HepG2 (cell line): ENCODE results near the gene KIF19. TPM values are rescaled to one million over a fixed set of nuclear protein-coding genes. Genes with fewer than 3 reads are reported as not detected.

Experiments
- ATAC-seq: fragments of 200-7000 bp; cut with Tn5 transposase; 3 replicates; pipeline ENCODE4 v1.9.1; 2020; ENCODE audit warnings: mild to moderate bottlenecking, moderate library complexity
- BruUV-seq: library from RNA; stranded (reverse); fragments of 400-500 nt; replicated peaks from 2 replicates; lab custom pipeline; 2021; lab: Mats Ljungman, UMichigan
- CTCF ChIA-PET: fragments of 300-600 bp; formaldehyde crosslinking; extraction: SDS; loops from one replicate; lab custom pipeline; 2021; ENCODE audit warnings: low total read pairs, inconsistent platforms, low intra/inter-chr PET ratio; lab: Yijun Ruan, JAX
- POLR2A ChIA-PET: fragments of 350-600 bp; sonication (Branson Sonifier 250); formaldehyde crosslinking; loops from one replicate; lab custom pipeline; 2020; ENCODE audit warnings: antibody characterized with exemption, inconsistent platforms; lab: Yijun Ruan, JAX
- DNase-seq: peaks from one replicate; pipeline ENCODE4 v3.0.0-alpha.2; 2015; ENCODE audit warnings: low spot score
- FAIRE-seq: peaks from 3 replicates; lab custom pipeline; 2011; peaks lifted over from hg19 to GRCh38; lab: Jason Lieb, UNC
- H2AFZ ChIP-seq: one replicate; pipeline ENCODE4 v1.6.1; 2011; ENCODE audit warnings: low read length, inconsistent platforms
- H3K27ac ChIP-seq: fragments of 300-600 bp; 3 replicates; pipeline ENCODE4 v1.8.0; 2011; ENCODE audit warnings: mixed run types, mild to moderate bottlenecking, mixed read lengths, low read length, inconsistent platforms; ENCODE audit not compliant: insufficient read depth; ENCODE audit errors: extremely low read length
- H3K27me3 ChIP-seq, 2 experiments: fragments of 200-600 bp in 1 of 2; 2 replicates in 1 of 2; 3 replicates in 1 of 2; pipeline versions ENCODE4 v1.6.0 to v1.8.0; 2011; ENCODE audit warnings: low read length in 2 of 2, mild to moderate bottlenecking in 2 of 2, moderate library complexity in 2 of 2, inconsistent platforms in 1 of 2; ENCODE audit not compliant: insufficient read depth in 2 of 2, control insufficient read depth in 1 of 2
- H3K36me3 ChIP-seq, 2 experiments: fragments of 200-600 bp in 1 of 2; replicated peaks in 1 of 2; 2 replicates in 1 of 2; 3 replicates in 1 of 2; pipeline versions ENCODE4 v1.5.1 to v1.8.0; 2011; ENCODE audit warnings: low read length in 2 of 2, inconsistent platforms in 1 of 2; ENCODE audit not compliant: insufficient read depth in 2 of 2, control insufficient read depth in 1 of 2
- H3K4me1 ChIP-seq: 2 replicates; pipeline ENCODE4 v1.5.1; 2012; ENCODE audit warnings: low read length, inconsistent platforms; ENCODE audit not compliant: insufficient read depth
- H3K4me2 ChIP-seq: 2 replicates; pipeline ENCODE4 v1.6.0; 2011; ENCODE audit warnings: low read depth, low read length, inconsistent platforms
- H3K4me3 ChIP-seq, 3 experiments: fragments of 200-600 bp in 1 of 3; sonication (generic), shearing (Covaris generic) in 1 of 3; replicated peaks in 1 of 3; 2 replicates each; pipeline ENCODE4 v1.5.1; 2011 to 2016; ENCODE audit warnings: low read length in 3 of 3, inconsistent platforms in 2 of 3, low read depth in 2 of 3, mild to moderate bottlenecking in 2 of 3, control low read depth in 1 of 3, mixed read lengths in 1 of 3; ENCODE audit not compliant: insufficient read depth in 1 of 3
- H3K79me2 ChIP-seq: one replicate; pipeline ENCODE4 v1.6.1; 2011; ENCODE audit warnings: low read length, inconsistent platforms; ENCODE audit not compliant: insufficient read depth
- H3K9ac ChIP-seq: 2 replicates; pipeline ENCODE4 v1.6.0; 2011; ENCODE audit warnings: mild to moderate bottlenecking, low read depth, low read length, inconsistent platforms; ENCODE audit not compliant: insufficient read depth
- H3K9me3 ChIP-seq: 2 replicates; pipeline ENCODE4 v1.5.1; 2012; ENCODE audit warnings: mild to moderate bottlenecking, low read length
- H4K20me1 ChIP-seq: 2 replicates; pipeline ENCODE4 v1.6.0; 2011; ENCODE audit warnings: inconsistent platforms, mild to moderate bottlenecking, low read length, moderate library complexity; ENCODE audit not compliant: insufficient read depth
- ZNF687 ChIP-seq: sonication (generic); formaldehyde crosslinking; IDR thresholded peaks from 2 replicates; pipeline ENCODE4 v1.5.1; 2020; ENCODE audit warnings: mild to moderate bottlenecking, missing genetic modification reagents, moderate library complexity
- ZNF883 ChIP-seq: sonication (generic); formaldehyde crosslinking; IDR thresholded peaks from 2 replicates; pipeline ENCODE4 v1.5.1; 2020; ENCODE audit warnings: mild to moderate bottlenecking, missing genetic modification reagents; ENCODE audit errors: not compliant biosample characterization
- WGBS: methylation state at CpG from one replicate; pipeline ENCODE4 v1.1.6; 2017; ENCODE audit warnings: low lambda C conversion rate; 5-methylcytosine and 5-hydroxymethylcytosine counted together
- in situ Hi-C: cut with HindIII; loops from 2 replicates; pipeline ENCODE4 v1.10.0; 2017; ENCODE audit warnings: low pct_unique_long_range_greater_than_20kb; ENCODE audit not compliant: extremely low pct_ligation_motif_present
- intact Hi-C: fragments of 100-400 bp; cut with micrococcal nuclease; formaldehyde crosslinking; loops from one replicate; pipeline ENCODE4 v1.10.0; 2022; ENCODE audit not compliant: unreplicated experiment
- polyA plus RNA-seq, 8 experiments: library from polyadenylated mRNA; depleted of rRNA in 3 of 8; stranded (reverse) in 7 of 8; unstranded in 1 of 8; fragments of >200 nt; fragmentation: Illumina TruSeq in 4 of 8; extraction: Trizol in 4 of 8; gene quantifications; 2 replicates each; pipeline versions ENCODE4 v1.2.1 to v1.2.3, GENCODE V29; 2011 to 2016; ENCODE audit warnings: low read depth in 4 of 8, missing spikeins in 1 of 8, mixed read lengths in 1 of 8; ENCODE audit not compliant: insufficient read depth in 1 of 8
- total RNA-seq, 5 experiments: library from RNA; depleted of rRNA; stranded (reverse); fragments of >200 nt; fragmentation: Illumina TruSeq; extraction: Trizol; gene quantifications; 2 replicates each; pipeline ENCODE4 v1.2.3, GENCODE V29; 2016; ENCODE audit warnings: low read depth in 1 of 5

KIF19 gene
- total and polyA plus RNA-seq, 2 of the 13 experiments (the other 11 are each of a cell fraction or from before 2014, with no cell fraction given): not detected

DNA sequence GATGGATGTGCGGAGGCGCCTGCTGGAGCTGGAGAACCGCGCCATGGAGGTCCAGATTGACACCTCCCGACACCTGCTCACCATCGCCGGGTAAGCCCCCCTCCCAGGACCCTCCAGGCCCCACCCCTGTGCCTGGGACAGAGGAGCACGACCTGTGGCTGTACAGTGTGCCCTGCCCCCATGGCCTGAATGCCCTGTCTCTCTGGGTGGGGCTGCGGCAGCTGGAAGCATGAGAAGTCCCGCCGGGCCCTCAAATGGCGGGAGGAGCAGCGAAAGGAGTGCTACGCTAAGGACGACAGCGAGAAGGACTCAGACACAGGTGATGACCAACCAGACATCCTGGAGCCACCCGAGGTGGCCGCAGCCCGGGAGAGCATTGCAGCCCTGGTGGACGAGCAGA lies 24.5 kb downstream of the KIF19 start:
- no peaks in the 10 kb centered on the region for H3K36me3 ChIP-seq
- no peak overlapping the region for H3K4me2 ChIP-seq
- ChIA-PET POLR2A (no interaction called here), CTCF (no interaction called here)
- no peaks in the 10 kb centered on the region for H3K4me1 ChIP-seq
- H3K4me3 ChIP-seq: no peak overlapping the region
- in situ Hi-C loops (loop anchor here (5.0 kb wide), 1 partner anchor 48 kb away; no protein-coding TSS in a partner anchor), intact Hi-C loops (no loop called here)
- ATAC-seq (no peak), FAIRE-seq (no peak), DNase-seq (no peak)
- TF ChIP-seq ZNF883 (no peak), ZNF687 (CRISPR knock-in tag) (0 out of 2 replicates have a peak, but pooled peaks have one; percentile 9)
- H3K9me3 ChIP-seq: no peaks in the 10 kb centered on the region
- no peaks in the 10 kb centered on the region for H3K79me2 ChIP-seq
- 59% methylated on average over 15 of the region's 20 CpGs for WGBS
- H3K9ac ChIP-seq: no peak overlapping the region
- H3K27ac ChIP-seq: no peak overlapping the region
- H2AFZ ChIP-seq: no peak overlapping the region
- peaks cover 2% of the 10 kb centered on the region; the same call in 1 of the 2 replicates for H4K20me1 ChIP-seq
- peaks cover 23 to 86% of the 10 kb centered on the region in 2 experiments for H3K27me3 ChIP-seq
- BruUV-seq: no TSS peak
